Adrenal gland (tissue), 5 donors: ENCODE data around the gene RFX8.

ENCODE experiments used
- POLR2A ChIP-seq, 2 donors: fragments of 450-650 bp; IDR thresholded peaks; one replicate each; pipeline ENCODE4 v1.6.1; 2017; ENCODE audit warnings: antibody characterized with exemption in 2 of 2, mild to moderate bottlenecking in 2 of 2, moderate library complexity in 1 of 2
- TF ChIP-seq, protein P1 (sequence below), 6 experiments: fragments of 450-650 bp in 4 of 6; fragments of 200-600 bp in 2 of 6; sonication (generic) in 1 of 6; IDR thresholded peaks; 1 replicate in 5 of 6; 2 replicates in 1 of 6; pipeline versions ENCODE4 v1.5.1 to v1.8.0; 2016 to 2021; ENCODE audit warnings: antibody characterized with exemption in 6 of 6, mild to moderate bottlenecking in 2 of 6, moderate library complexity in 1 of 6
- donor health status: DM: no; HTN: no; CAD: no.

DNA sequence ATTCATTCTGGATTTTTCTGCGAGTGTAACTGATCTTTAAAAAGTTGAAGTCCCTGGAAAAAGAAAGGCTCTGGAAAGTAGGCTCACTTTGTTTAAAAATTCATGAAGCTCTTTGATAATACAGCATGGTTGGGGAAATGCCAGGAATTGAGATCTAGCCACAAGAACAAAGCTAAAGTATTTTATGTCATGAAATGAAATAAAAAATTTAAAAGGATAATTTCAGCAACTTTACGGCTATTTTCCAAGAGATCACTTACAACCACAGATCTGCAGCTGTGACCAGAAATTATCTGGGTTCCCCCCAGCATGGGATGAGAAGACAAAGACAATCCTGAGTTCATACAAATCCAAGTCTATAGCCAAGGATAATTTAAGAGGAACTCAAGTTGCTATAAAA, 25.3 kb upstream of the RFX8 start:
- TF ChIP-seq POLR2A (IDR thresholded peaks at IDR 0.05) = no peak
- TF ChIP-seq, protein P1, sequence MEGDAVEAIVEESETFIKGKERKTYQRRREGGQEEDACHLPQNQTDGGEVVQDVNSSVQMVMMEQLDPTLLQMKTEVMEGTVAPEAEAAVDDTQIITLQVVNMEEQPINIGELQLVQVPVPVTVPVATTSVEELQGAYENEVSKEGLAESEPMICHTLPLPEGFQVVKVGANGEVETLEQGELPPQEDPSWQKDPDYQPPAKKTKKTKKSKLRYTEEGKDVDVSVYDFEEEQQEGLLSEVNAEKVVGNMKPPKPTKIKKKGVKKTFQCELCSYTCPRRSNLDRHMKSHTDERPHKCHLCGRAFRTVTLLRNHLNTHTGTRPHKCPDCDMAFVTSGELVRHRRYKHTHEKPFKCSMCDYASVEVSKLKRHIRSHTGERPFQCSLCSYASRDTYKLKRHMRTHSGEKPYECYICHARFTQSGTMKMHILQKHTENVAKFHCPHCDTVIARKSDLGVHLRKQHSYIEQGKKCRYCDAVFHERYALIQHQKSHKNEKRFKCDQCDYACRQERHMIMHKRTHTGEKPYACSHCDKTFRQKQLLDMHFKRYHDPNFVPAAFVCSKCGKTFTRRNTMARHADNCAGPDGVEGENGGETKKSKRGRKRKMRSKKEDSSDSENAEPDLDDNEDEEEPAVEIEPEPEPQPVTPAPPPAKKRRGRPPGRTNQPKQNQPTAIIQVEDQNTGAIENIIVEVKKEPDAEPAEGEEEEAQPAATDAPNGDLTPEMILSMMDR (IDR thresholded peaks at IDR 0.05) = no peak
